Mammary microvascular endothelial cell (primary cell): ENCODE measurements around the gene PRDM1. TPM values are rescaled to one million over a fixed set of nuclear protein-coding genes. Genes with fewer than 3 reads are reported as not detected.

ENCODE experiments used
- total RNA-seq: library from RNA; depleted of rRNA; stranded (reverse); fragments of >200 nt; gene quantifications from 2 replicates; pipeline ENCODE4 v1.2.3, GENCODE V29; 2015

Gene PRDM1
- 3.2 and 3.4 TPM in 2 replicates for total RNA-seq

GRCh38 chr6:106085984-106086813, at the start of gene PRDM1:
Gene PRDM1, plus strand, starts transcription at chr6:106086336. Its CDS starts 218 bp downstream, at chr6:106086554.

Other genes with a start within 250 kb of the PRDM1 start
- gene ATG5, start 239.4 kb downstream of the PRDM1 start, total RNA-seq = 28.7 and 35.2 TPM in 2 replicates